ENCODE measurements around the gene STAB1.

STAB1 gene

GRCh38 chr3:52537726-52538421 is 42.7 kb downstream of the STAB1 start:
- DNase-seq: no peak

GRCh38 chr3:52539010-52539653 is 44.0 kb downstream of the STAB1 start:
- no peak for DNase-seq

- no peak for DNase-seq
Observed at GRCh38 chr3:52541050-52541449, 45.9 kb downstream of the STAB1 start.

GRCh38 chr3:52544937-52545336 is 49.8 kb downstream of the STAB1 start:
- DNase-seq: no peak

- no peak for DNase-seq
Observed at GRCh38 chr3:52546111-52546901, 51.2 kb downstream of the STAB1 start.

GRCh38 chr3:52547143-52547542 is 52.0 kb downstream of the STAB1 start:
- DNase-seq: no peak

- DNase-seq: no peak
Observed at GRCh38 chr3:52551118-52551517, 56.0 kb downstream of the STAB1 start.

- no peak for DNase-seq
Observed at GRCh38 chr3:52552089-52552488, 57.0 kb downstream of the STAB1 start.

- no peak for DNase-seq
Observed at GRCh38 chr3:52554026-52554755, 59.1 kb downstream of the STAB1 start.

- no peak for DNase-seq
Observed at GRCh38 chr3:52555056-52555455, 59.9 kb downstream of the STAB1 start.

- DNase-seq: no peak
Observed at GRCh38 chr3:52557011-52557960, 62.1 kb downstream of the STAB1 start.

GRCh38 chr3:52558436-52558835 is 63.3 kb downstream of the STAB1 start:
- DNase-seq: no peak

GRCh38 chr3:52561028-52561747 is 66.0 kb downstream of the STAB1 start:
- no peak for DNase-seq

GRCh38 chr3:52563984-52564383 is 68.8 kb downstream of the STAB1 start:
- DNase-seq: no peak

GRCh38 chr3:52568069-52568468 is 72.9 kb downstream of the STAB1 start:
- no peak for DNase-seq

GRCh38 chr3:52570076-52570475 is 74.9 kb downstream of the STAB1 start:
- no peak for DNase-seq

- no peak for DNase-seq
Observed at GRCh38 chr3:52572221-52572620, 77.1 kb downstream of the STAB1 start.

Data from activated CD4-positive, alpha-beta T cell treated with anti-CD3 and anti-CD28 coated beads, Interleukin-2, Interleukin-6, amounts not matched to agents 100 ng/mL and 50 ng/mL, durations not matched to agents 16 hours and 8 hours (primary cell).